HUES64 (cell line): ENCODE results near the gene FAM47E.

Experiments
- H3K27ac ChIP-seq: 2 replicates; pipeline ENCODE4 v1.7.0; 2013; ENCODE audit warnings: low read depth, low read length, inconsistent platforms
- H3K27me3 ChIP-seq: 2 replicates; pipeline ENCODE4 v1.6.1; 2013; ENCODE audit warnings: mild to moderate bottlenecking, low read length; ENCODE audit not compliant: insufficient read depth
- H3K36me3 ChIP-seq: 2 replicates; pipeline ENCODE4 v1.6.1; 2013; ENCODE audit warnings: mild to moderate bottlenecking, low read length; ENCODE audit not compliant: insufficient read depth
- H3K4me1 ChIP-seq: 2 replicates; pipeline ENCODE4 v1.6.1; 2013; ENCODE audit warnings: mild to moderate bottlenecking, low read length, moderate library complexity; ENCODE audit not compliant: insufficient read depth
- H3K4me3 ChIP-seq: 2 replicates; pipeline ENCODE4 v1.5.1; 2013; ENCODE audit warnings: mild to moderate bottlenecking, low read length, moderate library complexity
- H3K9ac ChIP-seq: 2 replicates; pipeline ENCODE4 v1.6.1; 2013; ENCODE audit warnings: mild to moderate bottlenecking, low read depth, low read length
- H3K9me3 ChIP-seq: 2 replicates; pipeline ENCODE4 v1.6.1; 2013; ENCODE audit warnings: low read depth, low read length; ENCODE audit not compliant: insufficient read depth
- WGBS: fragments of 150-250, 120-280 bp; methylation state at CpG from one replicate; pipeline ENCODE4 v1.1.7; 2013; ENCODE audit warnings: missing lambda C conversion rate; 5-methylcytosine and 5-hydroxymethylcytosine counted together

Gene FAM47E

DNA sequence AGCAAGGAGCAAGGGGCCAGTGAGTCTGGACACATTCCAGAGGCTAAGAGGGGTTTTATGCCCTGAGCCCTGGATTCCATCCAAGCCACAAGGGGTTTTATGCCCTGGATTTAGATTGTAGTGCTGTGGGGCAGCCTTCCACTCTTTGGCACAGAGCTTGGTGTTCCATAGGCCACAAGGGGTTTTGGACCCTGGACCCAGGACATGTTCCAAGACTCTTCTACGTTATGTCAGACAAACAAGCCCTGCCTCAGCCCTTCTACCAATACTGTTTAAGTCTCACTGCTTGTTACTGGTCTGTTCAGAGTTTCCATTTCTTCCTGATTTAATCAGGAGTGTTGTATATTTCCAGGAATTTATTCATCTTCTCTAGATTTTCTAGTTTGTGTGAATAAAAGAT is 25.1 kb upstream of the FAM47E start:
- H3K27me3 ChIP-seq: no peaks in the 10 kb centered on the region
- H3K9ac ChIP-seq: no peak overlapping the region
- no peaks in the 10 kb centered on the region; the same call in 1 of the 2 replicates for H3K4me1 ChIP-seq
- no peak overlapping the region for H3K4me3 ChIP-seq
- no peak overlapping the region for H3K27ac ChIP-seq
- peaks cover 22% of the 10 kb centered on the region for H3K9me3 ChIP-seq
- peaks cover 11% of the 10 kb centered on the region for H3K36me3 ChIP-seq
- WGBS: 0% methylated on average over 1 of the region's 1 CpG

- Histone ChIP-seq H3K4me1 (peaks cover 22% of the 10 kb centered on the region), H3K9me3 (peaks cover 16% of the 10 kb centered on the region), H3K9ac (no peak overlapping the region), H3K27ac (no peak overlapping the region), H3K4me3 (peak overlapping the region; percentile 47), H3K27me3 (no peaks in the 10 kb centered on the region), H3K36me3 (peaks cover 11% of the 10 kb centered on the region)
- 90% methylated on average over 1 of the region's 1 CpG for WGBS
These were observed 18.8 kb upstream of the FAM47E start for GRCh38 chr4:76232681-76233080.

GRCh38 chr4:76233083-76233482 is 18.4 kb upstream of the FAM47E start:
- Histone ChIP-seq H3K9ac (peak overlapping the region; percentile 34; the same call in 1 of the 2 replicates), H3K4me1 (peaks cover 22% of the 10 kb centered on the region), H3K27ac (no peak overlapping the region), H3K4me3 (peak overlapping the region; percentile 47), H3K9me3 (peaks cover 12% of the 10 kb centered on the region), H3K36me3 (peaks cover 11% of the 10 kb centered on the region), H3K27me3 (no peaks in the 10 kb centered on the region)
- 79% methylated on average over 4 of the region's 4 CpGs for WGBS

- peaks cover 22% of the 10 kb centered on the region for H3K4me1 ChIP-seq
- H3K4me3 ChIP-seq: peak overlapping the region; percentile 47
- H3K9me3 ChIP-seq: peaks cover 9% of the 10 kb centered on the region
- WGBS: 43% methylated on average over 2 of the region's 2 CpGs
- H3K27ac ChIP-seq: peak overlapping the region; percentile 67; the same call in 1 of the 2 replicates
- peaks cover 11% of the 10 kb centered on the region for H3K36me3 ChIP-seq
- H3K9ac ChIP-seq: peak overlapping the region; percentile 34; the same call in 1 of the 2 replicates
- no peaks in the 10 kb centered on the region for H3K27me3 ChIP-seq
These were observed 18.0 kb upstream of the FAM47E start for GRCh38 chr4:76233529-76233928.

- Histone ChIP-seq H3K9me3 (peaks cover 4% of the 10 kb centered on the region; the same call in 1 of the 2 replicates), H3K4me3 (peak overlapping the region; percentile 47), H3K27ac (peak overlapping the region; percentile 67; the same call in 1 of the 2 replicates), H3K36me3 (peaks cover 11% of the 10 kb centered on the region), H3K4me1 (peaks cover 22% of the 10 kb centered on the region), H3K9ac (peak overlapping the region; percentile 34; the same call in 1 of the 2 replicates), H3K27me3 (no peaks in the 10 kb centered on the region)
- WGBS: 59% methylated on average over 14 of the region's 14 CpGs
These were observed 17.4 kb upstream of the FAM47E start for GRCh38 chr4:76233967-76234678.

DNA sequence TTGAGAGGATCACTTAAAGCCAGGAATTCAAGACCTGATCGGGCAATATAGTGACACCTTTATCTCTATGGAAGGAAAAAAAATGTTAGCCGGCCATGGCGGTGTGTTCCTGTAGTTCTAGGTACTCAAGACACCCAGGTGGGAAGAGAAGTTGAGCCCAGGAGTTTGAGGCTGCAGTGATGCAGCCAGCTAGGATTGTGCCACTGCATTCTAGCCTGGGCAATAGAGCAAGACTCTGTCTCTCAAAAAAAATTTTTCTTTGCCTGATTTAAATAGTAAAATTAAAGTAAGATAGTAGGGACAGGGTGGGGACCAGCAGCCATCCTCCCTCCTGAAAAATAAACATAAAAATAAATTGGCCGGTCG is 16.9 kb upstream of the FAM47E start:
- peaks cover 22% of the 10 kb centered on the region for H3K4me1 ChIP-seq
- peaks cover under 1% of the 10 kb centered on the region; the same call in 1 of the 2 replicates for H3K9me3 ChIP-seq
- H3K9ac ChIP-seq: no peak overlapping the region
- H3K4me3 ChIP-seq: peak overlapping the region; percentile 47; the same call in 1 of the 2 replicates
- H3K27ac ChIP-seq: peak overlapping the region; percentile 67; the same call in 1 of the 2 replicates
- WGBS: 94% methylated on average over 5 of the region's 5 CpGs
- peaks cover 7% of the 10 kb centered on the region; the same call in 1 of the 2 replicates for H3K36me3 ChIP-seq
- H3K27me3 ChIP-seq: no peaks in the 10 kb centered on the region

GRCh38 chr4:76235407-76235806 is 16.1 kb upstream of the FAM47E start:
- Histone ChIP-seq H3K4me3 (no peak overlapping the region), H3K36me3 (peaks cover under 1% of the 10 kb centered on the region; the same call in 1 of the 2 replicates), H3K27me3 (no peaks in the 10 kb centered on the region), H3K9ac (no peak overlapping the region), H3K4me1 (peaks cover 22% of the 10 kb centered on the region), H3K27ac (no peak overlapping the region), H3K9me3 (peaks cover 6% of the 10 kb centered on the region; the same call in 1 of the 2 replicates)
- 95% methylated on average over 2 of the region's 2 CpGs for WGBS

- H3K9me3 ChIP-seq: peaks cover 6% of the 10 kb centered on the region; the same call in 1 of the 2 replicates
- no peaks in the 10 kb centered on the region for H3K27me3 ChIP-seq
- no peak overlapping the region for H3K27ac ChIP-seq
- peaks cover 22% of the 10 kb centered on the region for H3K4me1 ChIP-seq
- H3K4me3 ChIP-seq: no peak overlapping the region
- no peaks in the 10 kb centered on the region; the same call in 1 of the 2 replicates for H3K36me3 ChIP-seq
- no peak overlapping the region for H3K9ac ChIP-seq
- 83% methylated on average over 1 of the region's 1 CpG for WGBS
These were observed 15.6 kb upstream of the FAM47E start for GRCh38 chr4:76235915-76236314.

GRCh38 chr4:76238236-76238635 is 13.3 kb upstream of the FAM47E start:
- H3K9me3 ChIP-seq: peaks cover 6% of the 10 kb centered on the region; the same call in 1 of the 2 replicates
- no peaks in the 10 kb centered on the region for H3K27me3 ChIP-seq
- 94% methylated on average over 4 of the region's 4 CpGs for WGBS

DNA sequence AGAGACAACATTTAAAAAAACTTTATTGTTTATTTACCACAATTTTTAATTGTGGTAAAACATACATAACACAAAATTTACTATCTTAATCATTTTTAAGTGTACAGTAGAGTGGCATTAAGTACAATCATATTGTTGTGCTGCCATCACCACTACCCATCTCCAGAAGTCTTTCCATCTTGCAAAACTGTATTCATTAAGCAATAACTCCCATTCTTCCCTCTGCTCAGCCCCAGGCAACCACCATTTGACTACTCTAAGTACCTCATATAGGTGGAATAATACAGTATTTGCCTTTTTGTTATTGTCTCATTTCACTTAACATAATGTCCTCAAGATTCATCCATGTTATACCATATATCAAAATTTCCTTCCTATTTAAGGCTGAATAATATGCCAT is 12.8 kb upstream of the FAM47E start:
- Histone ChIP-seq H3K9me3 (peaks cover 6% of the 10 kb centered on the region; the same call in 1 of the 2 replicates), H3K27me3 (no peaks in the 10 kb centered on the region), H3K4me3 (no peak overlapping the region), H3K36me3 (no peaks in the 10 kb centered on the region), H3K9ac (no peak overlapping the region), H3K4me1 (peaks cover 12% of the 10 kb centered on the region), H3K27ac (no peak overlapping the region)

More at GRCh38 chr4:76238236-76238635, 13.3 kb upstream of the FAM47E start:
- Histone ChIP-seq H3K4me1 (peaks cover 15% of the 10 kb centered on the region), H3K27ac (no peak overlapping the region), H3K9ac (no peak overlapping the region), H3K4me3 (no peak overlapping the region), H3K36me3 (no peaks in the 10 kb centered on the region)

- H3K9ac ChIP-seq: no peak overlapping the region
- WGBS: 91% methylated on average over 2 of the region's 2 CpGs
- H3K4me1 ChIP-seq: peaks cover 11% of the 10 kb centered on the region
- peaks cover 6% of the 10 kb centered on the region; the same call in 1 of the 2 replicates for H3K9me3 ChIP-seq
- no peaks in the 10 kb centered on the region for H3K27me3 ChIP-seq
- H3K4me3 ChIP-seq: no peak overlapping the region
- no peak overlapping the region for H3K27ac ChIP-seq
- H3K36me3 ChIP-seq: no peaks in the 10 kb centered on the region
These were observed 11.3 kb upstream of the FAM47E start for GRCh38 chr4:76240236-76240635.
